ENCODE measurements around the gene LARGE1.

LARGE1 gene

GRCh38 chr22:33315954-33316353 is 604.3 kb downstream of the LARGE1 start:
- TF ChIP-seq TAF1 (IDR thresholded peaks at IDR 0.05; ENCODE audit: borderline replicate concordance, insufficient read depth, low read length): no peak
- no peak for TF ChIP-seq FOXP2 (optimal IDR thresholded peaks at IDR 0.05; ENCODE audit: borderline replicate concordance, extremely low read depth, extremely low read length, insufficient read depth)
- TF ChIP-seq REST (IDR thresholded peaks at IDR 0.05; ENCODE audit: insufficient read depth in 1 of 2, low read depth in 2 of 2, low read length in 2 of 2): no peak

GRCh38 chr22:33315117-33315516 is 605.2 kb downstream of the LARGE1 start:
- no peak for TF ChIP-seq POLR2AphosphoS5 (IDR thresholded peaks at IDR 0.05; ENCODE audit: low read depth, low read length)
- TF ChIP-seq TAF1 (IDR thresholded peaks at IDR 0.05; ENCODE audit: borderline replicate concordance, insufficient read depth, low read length): no peak
- TF ChIP-seq REST (IDR thresholded peaks at IDR 0.05; ENCODE audit: insufficient read depth in 1 of 2, low read depth in 2 of 2, low read length in 2 of 2): no peak
- no peak for TF ChIP-seq FOXP2 (optimal IDR thresholded peaks at IDR 0.05; ENCODE audit: borderline replicate concordance, extremely low read depth, extremely low read length, insufficient read depth)

- TF ChIP-seq TAF1 (IDR thresholded peaks at IDR 0.05; ENCODE audit: borderline replicate concordance, insufficient read depth, low read length) (no peak), FOXP2 (optimal IDR thresholded peaks at IDR 0.05; ENCODE audit: borderline replicate concordance, extremely low read depth, extremely low read length, insufficient read depth) (no peak), SIN3A (IDR thresholded peaks at IDR 0.05; ENCODE audit: borderline replicate concordance, insufficient read depth, low read length) (no peak), REST (IDR thresholded peaks at IDR 0.05; ENCODE audit: insufficient read depth in 1 of 2, low read depth in 2 of 2, low read length in 2 of 2) (no peak), POLR2AphosphoS5 (IDR thresholded peaks at IDR 0.05; ENCODE audit: low read depth, low read length) (no peak)
These were observed 606.0 kb downstream of the LARGE1 start for GRCh38 chr22:33314316-33314715.

- no peak for TF ChIP-seq POLR2AphosphoS5 (IDR thresholded peaks at IDR 0.05; ENCODE audit: low read depth, low read length)
- no peak for TF ChIP-seq TAF1 (IDR thresholded peaks at IDR 0.05; ENCODE audit: borderline replicate concordance, insufficient read depth, low read length)
- TF ChIP-seq FOXP2 (optimal IDR thresholded peaks at IDR 0.05; ENCODE audit: borderline replicate concordance, extremely low read depth, extremely low read length, insufficient read depth): no peak
- no peak for TF ChIP-seq REST (IDR thresholded peaks at IDR 0.05; ENCODE audit: insufficient read depth in 1 of 2, low read depth in 2 of 2, low read length in 2 of 2)
- TF ChIP-seq SIN3A (IDR thresholded peaks at IDR 0.05; ENCODE audit: borderline replicate concordance, insufficient read depth, low read length): no peak
These were observed 617.2 kb downstream of the LARGE1 start for GRCh38 chr22:33303099-33303498.

GRCh38 chr22:33302549-33302948 is 617.7 kb downstream of the LARGE1 start:
- TF ChIP-seq FOXP2 (optimal IDR thresholded peaks at IDR 0.05; ENCODE audit: borderline replicate concordance, extremely low read depth, extremely low read length, insufficient read depth) (no peak), POLR2AphosphoS5 (IDR thresholded peaks at IDR 0.05; ENCODE audit: low read depth, low read length) (no peak), TAF1 (IDR thresholded peaks at IDR 0.05; ENCODE audit: borderline replicate concordance, insufficient read depth, low read length) (no peak), SIN3A (IDR thresholded peaks at IDR 0.05; ENCODE audit: borderline replicate concordance, insufficient read depth, low read length) (no peak), REST (IDR thresholded peaks at IDR 0.05; ENCODE audit: insufficient read depth in 1 of 2, low read depth in 2 of 2, low read length in 2 of 2) (no peak)
